GM12874 (cell line): ENCODE measurements around the gene FEM1A.

Experiments used
- TF ChIP-seq, protein P1 (sequence below): IDR thresholded peaks from 2 replicates; pipeline ENCODE4 v1.5.1; 2011; ENCODE audit warnings: low read depth, mild to moderate bottlenecking, control low read depth, low read length, moderate library complexity; ENCODE audit not compliant: insufficient read depth

The FEM1A gene

DNA sequence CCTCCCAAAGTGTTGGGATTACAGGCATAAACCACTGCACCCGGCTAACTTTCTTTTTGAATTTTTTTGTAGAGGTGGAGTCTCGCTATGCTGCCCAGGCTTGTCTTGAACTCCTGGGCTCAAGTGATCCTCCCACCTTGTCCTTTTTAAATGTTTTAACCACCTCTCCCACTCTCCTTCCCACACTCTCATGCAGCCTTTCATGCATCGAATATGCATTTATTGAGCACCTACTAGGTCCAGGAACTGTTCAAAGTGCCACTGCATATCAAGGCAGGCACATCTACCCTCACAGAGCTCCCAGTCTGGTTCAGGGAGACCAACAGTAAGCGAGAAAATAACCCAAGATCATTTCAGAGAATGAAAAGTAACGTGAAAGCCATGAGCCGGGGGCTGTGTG, 38.8 kb downstream of the FEM1A start:
- TF ChIP-seq, protein P1, sequence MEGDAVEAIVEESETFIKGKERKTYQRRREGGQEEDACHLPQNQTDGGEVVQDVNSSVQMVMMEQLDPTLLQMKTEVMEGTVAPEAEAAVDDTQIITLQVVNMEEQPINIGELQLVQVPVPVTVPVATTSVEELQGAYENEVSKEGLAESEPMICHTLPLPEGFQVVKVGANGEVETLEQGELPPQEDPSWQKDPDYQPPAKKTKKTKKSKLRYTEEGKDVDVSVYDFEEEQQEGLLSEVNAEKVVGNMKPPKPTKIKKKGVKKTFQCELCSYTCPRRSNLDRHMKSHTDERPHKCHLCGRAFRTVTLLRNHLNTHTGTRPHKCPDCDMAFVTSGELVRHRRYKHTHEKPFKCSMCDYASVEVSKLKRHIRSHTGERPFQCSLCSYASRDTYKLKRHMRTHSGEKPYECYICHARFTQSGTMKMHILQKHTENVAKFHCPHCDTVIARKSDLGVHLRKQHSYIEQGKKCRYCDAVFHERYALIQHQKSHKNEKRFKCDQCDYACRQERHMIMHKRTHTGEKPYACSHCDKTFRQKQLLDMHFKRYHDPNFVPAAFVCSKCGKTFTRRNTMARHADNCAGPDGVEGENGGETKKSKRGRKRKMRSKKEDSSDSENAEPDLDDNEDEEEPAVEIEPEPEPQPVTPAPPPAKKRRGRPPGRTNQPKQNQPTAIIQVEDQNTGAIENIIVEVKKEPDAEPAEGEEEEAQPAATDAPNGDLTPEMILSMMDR: no peak

DNA sequence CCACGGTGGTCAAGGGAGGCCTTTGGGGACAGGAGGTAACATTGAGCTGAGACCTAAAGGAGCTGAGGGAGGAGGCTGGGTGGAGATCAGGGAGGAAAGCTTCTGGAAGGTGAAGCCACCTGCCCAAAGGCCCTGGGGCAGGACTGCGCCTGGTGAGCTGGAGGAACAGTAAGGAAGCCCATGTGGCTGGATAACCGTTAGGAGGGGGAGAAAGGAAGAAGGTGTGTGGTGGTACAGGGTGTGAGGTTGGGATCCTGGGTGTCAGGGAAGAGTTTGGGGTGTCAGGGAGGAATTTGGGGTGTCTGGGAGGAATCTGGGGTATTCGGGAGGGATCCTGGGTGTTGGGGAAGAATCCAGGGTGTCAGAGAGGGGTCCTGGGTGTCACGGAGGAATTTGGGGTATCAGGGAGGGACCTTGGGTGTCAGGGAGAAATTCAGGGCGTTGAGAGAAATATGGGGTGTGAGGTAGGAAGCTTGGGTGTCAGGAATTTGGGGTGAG, 39.3 kb downstream of the FEM1A start:
- TF ChIP-seq, protein P1: no peak

DNA sequence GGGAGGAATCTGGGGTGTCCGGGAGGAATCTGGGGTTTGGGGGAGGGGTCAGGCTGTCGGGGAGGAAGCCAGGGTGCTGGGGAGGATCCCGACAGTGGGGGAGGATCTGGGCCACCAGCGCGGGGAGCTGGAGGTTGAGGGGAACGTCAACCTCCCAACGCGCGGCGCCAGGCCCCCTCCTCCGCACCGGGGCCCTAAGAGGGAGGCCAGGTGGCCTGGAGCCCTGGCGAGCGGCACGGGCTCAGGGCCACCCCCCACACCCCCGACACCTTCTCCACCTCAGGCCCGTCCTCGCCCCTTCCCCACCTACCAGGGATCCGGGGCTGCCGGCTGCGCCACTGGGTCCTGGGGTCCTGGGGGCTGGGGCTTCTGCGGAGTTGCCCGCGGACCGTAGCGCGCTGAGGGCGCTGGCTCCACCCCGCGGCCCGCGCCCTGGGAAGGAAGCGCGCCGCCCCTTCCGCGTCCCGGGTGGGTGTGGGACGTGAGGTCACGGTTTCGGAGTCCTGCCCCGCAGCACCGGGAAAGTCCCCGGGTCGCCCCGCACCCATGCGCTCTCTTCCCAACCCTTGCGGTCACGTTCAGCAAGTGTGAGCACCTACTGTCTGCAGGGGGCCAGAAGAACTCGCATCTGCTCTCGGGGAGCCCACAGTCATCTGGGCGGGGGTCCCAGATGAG, 39.9 kb downstream of the FEM1A start, which contains the start of gene TICAM1:
TSS of gene TICAM1 (minus strand) at position 409 of the 675 bp plus-strand sequence. CDS start 13,335 bp downstream, outside the sequence.
- TF ChIP-seq, protein P1: no peak

DNA sequence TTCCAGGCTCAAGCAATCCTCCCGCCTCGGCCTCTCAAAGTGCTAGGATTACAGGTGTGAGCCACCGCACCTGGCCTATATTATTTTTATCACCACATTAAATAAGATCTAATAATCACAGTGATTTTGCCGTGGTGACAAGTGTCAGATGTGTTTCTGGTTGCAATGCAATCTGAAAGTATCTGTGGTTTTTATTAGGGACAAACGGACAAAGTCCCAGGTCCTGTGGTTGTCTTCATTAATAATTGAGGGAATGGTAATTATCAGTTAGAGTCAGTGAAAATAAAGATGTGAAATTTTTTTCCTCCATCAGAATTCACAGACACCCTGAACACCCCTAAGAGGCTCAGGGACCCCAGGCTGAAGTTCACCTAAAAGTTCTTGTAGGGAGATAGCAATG, 41.2 kb downstream of the FEM1A start:
- TF ChIP-seq, protein P1: no peak

GRCh38 chr19:4839192-4839591, 47.7 kb downstream of the FEM1A start:
- TF ChIP-seq, protein P1: no peak

DNA sequence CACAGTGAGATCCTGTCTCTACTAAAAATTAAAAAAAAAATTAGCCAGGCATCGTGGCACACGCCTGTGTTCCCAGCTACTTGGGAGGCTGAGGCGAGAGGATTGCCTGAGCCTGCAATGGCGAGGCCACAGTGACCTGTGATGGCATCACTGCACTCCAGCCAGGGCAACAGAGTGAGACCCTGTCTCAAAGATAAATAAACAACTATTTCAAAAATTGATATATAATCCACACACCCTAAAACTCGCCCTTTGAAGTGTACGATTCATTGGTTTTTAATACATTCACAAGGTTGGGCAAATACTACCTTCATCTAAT, 52.1 kb downstream of the FEM1A start:
- TF ChIP-seq, protein P1: no peak

DNA sequence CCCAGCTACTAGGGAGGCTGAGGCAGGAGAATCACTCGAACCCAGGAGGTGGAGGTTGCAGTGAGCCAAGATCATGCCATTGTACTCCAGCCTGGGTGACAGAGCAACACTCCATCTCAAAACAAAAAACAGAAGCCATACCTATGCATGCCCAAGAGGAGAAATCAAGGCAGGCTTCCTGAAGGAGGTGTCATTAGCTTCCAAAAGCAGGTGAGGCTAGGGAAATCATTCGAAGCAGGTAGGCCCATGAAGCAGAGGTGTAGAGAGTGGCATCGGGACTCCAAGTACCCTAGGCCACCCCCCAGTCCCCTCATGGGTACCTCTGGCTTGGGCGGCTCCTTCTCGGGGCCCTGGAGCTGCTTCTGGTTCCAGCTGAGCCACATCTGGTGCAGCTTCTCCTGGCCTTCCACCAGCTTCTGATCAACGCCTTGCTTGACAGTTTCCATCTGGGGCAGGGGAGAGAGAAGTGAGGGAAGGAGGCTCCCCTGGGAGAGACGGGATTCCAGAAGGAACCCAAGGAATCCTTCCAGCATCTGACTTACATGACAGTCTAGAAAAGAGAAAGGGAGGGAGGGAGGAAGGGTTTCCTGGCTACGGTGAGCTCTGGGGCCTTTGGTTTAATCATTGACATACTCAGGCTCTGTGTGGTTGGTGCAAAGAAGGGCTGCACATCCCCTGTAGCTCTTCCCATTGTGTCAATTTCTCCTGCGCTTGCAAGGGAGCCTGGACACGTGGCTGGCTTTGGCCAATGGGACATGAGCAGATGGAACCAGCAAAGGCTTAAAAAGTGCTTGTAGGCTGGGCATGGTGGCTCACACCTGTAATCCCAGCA, 53.0 kb downstream of the FEM1A start:
- TF ChIP-seq, protein P1: no peak
